HG03439 (cell line): ENCODE measurements around the gene SKI.

Experiments
- ATAC-seq: cut with Tn5 transposase; IDR thresholded peaks from one replicate; pipeline ENCODE4 v1.9.1; 2021; ENCODE audit warnings: mild to moderate bottlenecking, moderate library complexity; ENCODE audit not compliant: unreplicated experiment

Gene SKI

GRCh38 chr1:2209400-2210083 lies 18.6 kb upstream of the SKI start:
- ATAC-seq = no peak

- ATAC-seq = no peak
These were observed 17.9 kb upstream of the SKI start for GRCh38 chr1:2210084-2210653.

- no peak for ATAC-seq
These were observed 17.3 kb upstream of the SKI start for GRCh38 chr1:2210786-2211185.

- ATAC-seq = no peak
These were observed 15.9 kb upstream of the SKI start for GRCh38 chr1:2212274-2212531.

GRCh38 chr1:2212532-2213491 lies 15.3 kb upstream of the SKI start:
- no peak for ATAC-seq

GRCh38 chr1:2213576-2214505 lies 14.3 kb upstream of the SKI start:
- ATAC-seq = no peak

GRCh38 chr1:2214541-2215241 lies 13.4 kb upstream of the SKI start:
- ATAC-seq = no peak

- no peak for ATAC-seq
These were observed 12.8 kb upstream of the SKI start for GRCh38 chr1:2215329-2215728.

- ATAC-seq = no peak
These were observed 12.0 kb upstream of the SKI start for GRCh38 chr1:2215909-2216766.

- ATAC-seq = no peak
These were observed 11.4 kb upstream of the SKI start for GRCh38 chr1:2216767-2217058.

GRCh38 chr1:2221271-2221670 lies 6.8 kb upstream of the SKI start:
- no peak for ATAC-seq

GRCh38 chr1:2224170-2224584 lies 3.9 kb upstream of the SKI start:
- no peak for ATAC-seq

- no peak for ATAC-seq
These were observed 3.3 kb upstream of the SKI start for GRCh38 chr1:2224631-2225428.

GRCh38 chr1:2226525-2227345 lies 1.4 kb upstream of the SKI start:
- no peak for ATAC-seq

GRCh38 chr1:2227346-2228156 lies 568 bp upstream of the SKI start:
- ATAC-seq = peak; percentile 92

GRCh38 chr1:2228694-2229036 lies 546 bp downstream of the SKI start:
- ATAC-seq = no peak
